GM21526 (cell line): ENCODE results near the gene EBF4.
"Not testable (repeated sequence)": the region's sequence is repeated elsewhere in the genome, so short reads cannot be mapped to it uniquely, and the experiment has no call there.

Experiments used
- ATAC-seq: cut with Tn5 transposase; IDR thresholded peaks from one replicate; pipeline ENCODE4 v1.9.1; 2021; ENCODE audit warnings: moderate library complexity; ENCODE audit not compliant: unreplicated experiment, low FRiP score

EBF4 gene

DNA sequence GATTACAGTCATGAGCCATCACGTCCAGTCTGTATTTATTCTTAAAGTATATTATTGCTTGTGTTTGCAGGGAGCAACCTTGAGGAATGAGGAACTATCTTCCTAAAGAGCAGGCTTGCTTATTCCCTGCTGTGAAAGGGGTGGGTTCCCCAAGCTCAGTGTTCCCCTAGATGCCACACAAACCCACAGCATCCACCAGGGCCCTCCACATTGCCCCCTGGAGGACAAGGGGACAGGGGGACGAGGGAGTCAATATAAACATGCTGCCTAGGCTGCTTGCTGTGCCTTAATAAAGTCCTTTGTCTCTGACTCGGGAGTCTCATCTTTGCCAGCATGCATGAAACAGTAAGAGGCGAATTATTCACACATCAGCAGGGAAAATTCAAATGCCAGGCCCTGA, 20.6 kb upstream of the EBF4 start:
- no peak for ATAC-seq

DNA sequence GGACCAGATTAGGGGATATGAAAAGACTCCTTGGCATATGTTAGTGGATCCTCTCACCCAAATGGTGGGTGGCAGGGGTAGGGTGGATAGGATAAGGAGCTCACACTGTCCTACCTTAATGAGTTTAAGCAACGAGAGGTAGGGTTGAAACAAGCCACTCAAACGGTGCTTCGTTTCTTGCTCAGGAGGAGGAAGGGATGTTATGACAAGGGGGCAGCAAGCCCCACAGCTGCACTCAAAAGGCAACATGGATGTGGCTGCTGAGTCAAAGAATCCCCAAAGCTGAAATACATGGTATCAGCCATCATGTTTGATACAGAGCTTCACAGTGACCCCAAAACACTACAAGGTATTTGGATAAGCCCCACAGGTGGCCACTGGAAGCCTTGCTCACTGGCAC, 20.1 kb upstream of the EBF4 start:
- no peak for ATAC-seq

DNA sequence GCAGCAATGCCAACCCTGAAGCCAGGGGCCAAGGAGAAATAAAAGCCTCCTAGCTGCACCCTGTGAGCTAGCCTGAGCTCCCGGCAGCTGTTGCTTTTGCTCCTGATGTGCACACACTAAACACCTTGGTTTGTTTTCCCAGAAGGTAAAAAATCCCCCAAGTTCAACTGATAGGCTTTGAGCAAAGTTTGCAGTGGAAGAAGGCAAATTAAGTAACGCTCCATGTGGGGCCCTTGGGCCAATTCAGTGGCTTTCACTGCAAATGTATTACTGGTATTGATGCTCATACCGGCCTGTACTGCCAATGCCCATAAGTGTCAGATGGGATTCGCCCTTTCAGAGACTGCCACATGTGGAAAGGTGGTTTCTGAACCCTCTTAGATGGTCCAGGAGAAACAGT, 19.1 kb upstream of the EBF4 start:
- no peak for ATAC-seq

DNA sequence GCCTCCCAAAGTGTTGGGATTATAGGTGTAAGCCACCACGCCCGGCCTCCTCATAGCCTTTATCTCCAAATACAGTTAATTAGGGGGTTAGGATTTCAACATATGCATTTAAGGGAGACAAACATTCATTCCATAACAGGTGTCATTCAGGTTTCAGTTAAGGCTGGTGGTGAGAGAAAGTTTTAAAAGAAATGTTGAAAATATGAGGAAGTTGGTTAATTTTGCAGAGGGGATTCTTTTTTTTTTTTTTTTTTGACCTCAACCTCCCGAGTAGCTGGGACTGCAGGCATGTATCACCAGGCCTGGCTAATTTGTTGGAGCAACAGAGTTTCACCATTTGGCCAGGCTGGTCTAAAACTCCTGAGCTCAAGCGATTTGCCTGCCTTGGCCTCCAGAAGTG, 12.5 kb upstream of the EBF4 start:
- no peak for ATAC-seq

DNA sequence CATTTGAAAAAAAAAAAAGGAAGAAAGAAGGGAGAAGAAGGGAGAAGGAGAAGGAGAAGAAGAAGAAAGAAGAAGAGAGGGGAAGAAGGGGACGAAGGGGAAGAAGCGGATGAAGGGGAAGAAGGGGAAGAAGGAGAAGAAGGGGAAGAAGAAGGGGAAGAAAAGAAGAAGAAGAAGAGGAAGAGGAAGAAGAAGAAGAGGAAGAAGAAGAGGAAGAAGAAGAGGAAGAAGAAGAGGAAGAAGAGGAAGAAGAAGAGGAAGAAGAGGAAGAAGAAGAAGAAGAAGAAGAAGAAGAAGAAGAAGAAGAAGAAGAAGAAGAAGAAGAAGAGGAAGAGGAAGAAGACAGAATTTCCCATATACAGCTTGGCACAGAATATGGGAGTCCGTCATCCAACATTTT, 10.5 kb upstream of the EBF4 start:
- ATAC-seq: not testable (repeated sequence)

DNA sequence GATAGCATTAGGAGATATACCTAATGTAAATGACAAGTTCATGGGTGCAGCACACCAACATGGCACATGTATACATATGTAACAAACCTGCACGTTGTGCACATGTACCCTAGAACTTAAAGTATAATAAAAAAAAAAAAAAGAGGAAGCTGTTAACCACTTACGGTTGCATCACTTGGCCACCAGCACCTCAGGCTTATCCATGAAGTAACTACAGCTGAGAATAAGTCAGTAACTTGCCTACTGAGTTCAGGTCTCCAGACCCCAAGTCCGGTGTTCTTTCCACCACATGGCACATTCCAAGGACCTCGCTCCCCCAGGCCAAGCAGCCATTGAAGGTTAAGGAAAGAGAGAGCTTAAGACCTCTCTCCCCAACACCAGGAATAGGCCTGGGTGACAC, 7.8 kb upstream of the EBF4 start:
- ATAC-seq: not testable (repeated sequence)

DNA sequence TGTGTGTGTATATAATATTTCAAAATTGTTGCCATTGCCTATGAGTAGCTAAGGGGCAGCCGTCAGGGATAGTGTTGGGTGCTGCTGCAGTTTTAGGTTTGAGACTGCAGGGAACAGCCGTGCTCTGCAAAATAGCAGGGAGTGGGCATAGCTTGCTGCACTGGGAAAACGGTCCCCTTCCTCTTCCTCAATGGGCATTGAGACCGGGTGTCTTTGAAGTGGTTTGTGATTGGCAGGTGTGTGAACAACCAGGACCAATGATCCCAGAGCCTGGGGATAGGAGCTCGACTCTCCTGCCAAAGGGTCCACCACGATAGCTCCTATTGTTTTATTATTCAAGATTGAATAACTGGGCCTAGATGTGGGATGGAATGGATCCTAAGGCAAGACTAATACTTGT, 5.1 kb upstream of the EBF4 start:
- no peak for ATAC-seq

DNA sequence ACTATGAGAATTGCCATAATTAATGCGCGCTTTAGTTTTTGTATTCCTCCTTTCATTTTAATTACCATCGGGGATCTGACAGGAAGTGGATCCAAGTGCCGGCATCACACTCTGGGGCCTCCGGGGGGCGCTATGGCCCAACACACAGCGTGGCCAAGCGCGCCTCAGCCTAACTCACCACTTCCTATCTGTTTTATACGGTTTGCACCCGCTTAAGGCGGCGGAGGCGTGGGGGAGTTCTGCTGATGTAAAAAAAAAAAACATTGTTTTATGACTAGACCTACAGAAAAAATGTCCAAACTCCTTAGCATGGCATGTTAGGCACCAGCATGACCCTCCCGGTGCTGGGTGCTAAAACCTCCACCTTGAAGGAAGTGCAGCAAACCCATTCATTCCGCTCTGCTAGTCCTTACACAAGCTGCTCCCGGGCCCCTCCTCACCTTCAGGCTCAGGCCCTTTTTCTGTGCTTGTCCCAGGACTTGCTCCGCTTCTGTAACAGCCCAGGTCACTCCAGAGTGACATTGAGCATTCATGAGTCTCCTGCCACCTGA, 4.5 kb upstream of the EBF4 start:
- no peak for ATAC-seq

DNA sequence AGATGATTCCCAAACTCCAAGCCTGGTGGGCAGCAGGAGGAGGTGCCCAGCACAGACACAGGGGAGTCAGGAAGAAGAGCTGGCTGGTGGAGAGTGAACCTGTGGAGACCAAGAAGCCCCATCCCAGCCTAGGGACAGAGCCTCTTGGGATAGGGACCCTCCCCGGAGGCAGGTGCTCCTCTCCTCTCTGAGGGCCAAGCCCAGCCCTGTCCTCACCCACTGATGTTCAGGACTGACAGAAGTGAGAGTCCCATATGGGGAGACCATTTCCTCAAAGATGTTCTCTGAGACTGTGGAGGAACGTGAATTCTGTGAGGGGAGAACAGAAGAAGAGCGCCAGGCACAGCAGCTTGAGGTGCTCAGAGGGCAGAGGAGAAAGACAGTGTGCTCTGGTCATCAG, 2.4 kb upstream of the EBF4 start:
- ATAC-seq: no peak

DNA sequence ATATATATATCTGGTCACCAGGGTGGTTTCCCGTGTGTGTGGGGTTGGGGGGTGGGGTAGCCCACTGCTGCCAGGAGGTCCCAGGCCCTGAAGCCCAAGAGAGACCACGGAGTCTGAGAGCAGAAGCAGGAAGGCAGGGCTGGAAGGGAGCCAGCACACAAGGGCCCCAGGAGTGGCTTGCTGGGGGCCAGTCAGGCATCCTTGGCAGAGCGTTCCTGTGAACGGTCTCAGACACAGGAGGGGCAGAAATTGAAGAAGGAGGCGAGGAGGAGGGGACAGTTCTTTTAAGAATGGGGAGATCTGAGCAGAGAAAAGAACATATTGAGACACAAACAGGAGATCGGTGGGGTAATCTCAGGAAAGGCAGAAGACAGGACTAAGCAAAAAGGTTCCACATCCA, 1.9 kb upstream of the EBF4 start:
- ATAC-seq: no peak

DNA sequence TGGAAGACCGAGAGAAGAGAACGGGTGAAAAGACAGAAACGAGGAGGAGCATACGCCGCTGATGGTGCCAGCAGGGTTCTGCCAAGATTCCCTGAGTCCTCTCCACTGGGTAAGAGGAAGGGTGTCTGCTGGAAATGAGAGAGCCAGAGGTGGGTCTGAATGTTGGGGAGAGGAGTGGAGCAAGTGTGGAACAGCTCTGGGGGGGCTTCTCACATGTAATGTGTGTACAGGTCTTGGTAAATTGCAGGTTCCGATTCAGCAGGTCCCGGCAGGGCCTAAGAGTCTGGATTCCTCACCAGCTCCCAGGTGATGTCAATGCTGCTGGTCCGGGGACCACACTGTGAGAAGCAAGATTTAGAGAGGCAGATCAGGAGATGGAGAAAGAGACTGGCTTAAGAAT, 1.5 kb upstream of the EBF4 start:
- no peak for ATAC-seq

DNA sequence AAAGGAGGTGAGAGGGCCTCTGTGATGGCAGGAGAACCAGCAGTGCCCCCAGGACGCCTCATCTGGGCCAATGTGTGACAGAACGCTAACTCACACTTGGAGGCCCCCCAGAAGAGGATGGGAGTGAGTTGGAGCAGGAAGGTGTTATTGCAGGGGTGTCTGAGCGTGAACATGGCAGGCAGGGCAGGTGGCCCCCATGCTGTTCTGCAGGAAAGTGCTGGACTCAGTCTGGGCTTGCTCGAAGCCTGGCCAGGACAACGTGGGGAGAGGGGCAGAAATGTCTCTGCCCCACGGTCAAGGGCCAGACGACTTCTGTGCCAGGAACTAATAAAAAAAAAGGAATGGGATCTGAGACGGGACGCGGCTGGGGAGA, 931 bp upstream of the EBF4 start:
- ATAC-seq: no peak

DNA sequence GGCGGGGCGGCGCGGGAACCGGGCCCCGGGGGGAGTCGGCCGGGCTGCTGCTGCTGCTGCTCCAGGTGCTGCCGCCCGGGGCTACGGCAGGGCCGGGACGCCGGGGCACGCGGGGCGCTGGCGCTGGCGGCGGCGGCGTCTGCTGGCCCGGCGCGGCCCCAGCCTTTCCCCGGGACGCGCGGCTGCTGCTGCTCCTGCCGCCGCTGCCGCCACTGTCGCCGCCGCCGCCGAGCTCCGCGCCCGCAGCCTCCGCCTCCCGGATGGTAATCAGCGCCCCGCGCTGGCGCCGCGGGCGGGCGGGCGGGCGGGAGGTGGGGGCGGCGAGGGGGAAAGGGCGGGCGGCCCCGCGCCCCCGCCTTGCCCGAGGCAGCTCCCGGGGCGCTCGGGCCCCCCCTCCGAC, 306 bp downstream of the EBF4 start:
- no peak for ATAC-seq

DNA sequence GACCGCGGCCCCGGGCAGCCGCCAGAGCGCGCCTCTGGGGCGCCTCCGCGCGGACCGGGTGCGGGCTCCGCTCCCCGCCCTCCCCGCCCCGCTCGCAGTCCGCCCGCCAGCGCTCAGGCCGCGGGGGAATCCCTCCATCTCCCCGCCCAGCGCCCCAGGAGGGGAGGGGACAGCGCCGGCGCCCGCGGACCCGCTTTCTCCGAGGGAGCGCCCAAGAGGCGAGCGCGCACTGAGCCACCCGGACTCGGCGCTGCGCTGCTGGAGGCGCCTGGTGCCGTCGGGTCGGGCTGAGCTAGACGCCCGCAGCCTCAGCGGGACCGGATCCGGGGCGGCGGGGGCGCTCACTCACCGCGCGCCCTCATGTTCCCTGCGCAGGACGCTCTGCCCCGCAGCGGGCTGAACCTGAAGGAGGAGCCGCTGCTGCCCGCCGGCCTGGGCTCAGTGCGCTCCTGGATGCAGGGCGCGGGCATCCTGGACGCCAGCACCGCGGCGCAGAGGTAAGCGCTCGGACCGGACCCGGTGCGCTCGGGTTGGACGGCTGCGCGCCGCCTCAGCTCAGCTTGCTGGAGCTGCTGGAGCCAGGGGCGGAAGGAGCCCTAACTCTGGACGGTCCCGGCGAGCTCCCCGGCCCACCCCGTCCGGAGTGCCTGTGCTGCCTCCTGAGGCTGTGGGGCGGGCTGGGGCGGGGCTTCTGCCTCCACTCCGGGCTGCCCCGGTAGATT, 867 bp downstream of the EBF4 start:
- ATAC-seq: no peak

DNA sequence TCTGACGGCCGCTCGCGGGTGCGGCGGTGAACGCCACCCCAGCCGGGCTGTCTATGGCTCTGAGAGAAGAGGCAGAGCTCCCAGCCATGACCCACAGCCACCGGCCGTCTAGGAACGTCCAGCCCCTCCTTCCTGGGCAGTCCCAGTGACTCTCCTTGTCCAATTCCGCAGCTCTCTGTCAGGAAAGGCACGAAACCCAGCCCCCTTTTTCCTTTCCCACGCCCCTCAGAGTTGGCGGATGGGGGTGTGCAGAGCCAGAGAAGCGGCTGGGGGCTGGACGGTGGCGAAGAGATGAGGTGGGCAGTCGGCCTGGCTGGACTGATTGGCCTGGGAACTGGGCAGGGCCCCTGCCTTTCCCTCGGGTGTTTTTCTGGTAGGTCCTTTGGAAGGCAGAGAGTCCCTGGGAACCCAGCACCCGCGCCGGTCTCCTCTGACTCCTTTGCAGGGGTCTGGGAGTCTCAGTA, 1.5 kb downstream of the EBF4 start:
- no peak for ATAC-seq

DNA sequence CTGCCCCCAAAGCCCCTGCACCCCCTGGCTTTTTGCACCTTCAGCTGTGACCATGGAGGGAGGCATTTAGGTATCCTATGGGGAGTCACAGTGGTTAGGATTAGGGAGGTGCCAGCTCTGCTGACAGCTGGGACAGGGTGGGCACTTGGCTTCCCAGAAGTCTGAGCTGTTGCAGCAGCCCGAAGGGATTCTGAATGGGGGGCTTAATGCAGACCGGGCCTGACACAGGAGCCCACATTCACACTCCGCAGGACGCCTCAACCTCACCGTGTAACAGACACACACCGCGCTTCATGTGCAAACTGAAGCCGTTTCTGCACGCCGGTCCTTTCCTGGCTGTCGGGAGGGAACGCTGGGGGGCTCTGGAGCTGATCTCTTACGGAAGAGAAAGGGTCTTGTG, 1.9 kb downstream of the EBF4 start:
- no peak for ATAC-seq

DNA sequence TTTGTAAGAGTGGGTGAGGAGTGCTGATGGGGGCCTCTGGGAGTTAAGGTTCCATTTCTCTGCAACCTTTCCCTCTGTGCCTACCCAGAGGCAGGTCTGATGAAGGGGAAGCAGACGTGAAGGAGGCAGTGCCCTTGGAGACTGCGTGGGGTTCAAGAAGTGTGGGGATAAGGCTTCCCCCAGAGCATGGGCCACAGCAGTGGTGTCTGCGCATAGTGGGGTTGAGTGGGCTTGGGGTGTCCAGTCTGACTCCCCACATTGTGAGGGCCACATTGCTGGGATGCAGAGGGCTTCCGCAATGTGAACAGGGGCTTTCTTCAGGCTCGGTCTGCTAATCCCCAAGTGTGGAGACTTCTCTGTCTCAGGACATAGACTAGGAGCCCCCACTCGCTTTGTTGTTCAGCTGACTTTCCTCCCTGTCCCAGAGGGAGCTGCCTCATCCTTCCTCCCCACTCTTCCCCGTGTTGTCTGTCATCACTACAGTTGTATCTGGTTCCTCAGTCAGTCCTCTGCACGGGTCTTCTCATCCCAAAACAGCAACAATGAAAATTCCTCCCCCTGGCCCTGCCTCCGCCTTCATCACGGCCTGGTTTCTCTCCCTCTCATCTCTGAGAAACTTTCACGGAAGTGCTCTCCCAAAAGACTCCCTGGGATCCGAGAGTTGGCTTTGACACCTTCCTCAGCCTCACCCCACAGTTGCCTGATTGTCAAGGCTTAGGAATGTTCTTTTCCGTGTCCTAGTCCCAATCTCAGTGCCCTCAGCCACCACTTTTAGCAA, 2.8 kb downstream of the EBF4 start:
- ATAC-seq: no peak

DNA sequence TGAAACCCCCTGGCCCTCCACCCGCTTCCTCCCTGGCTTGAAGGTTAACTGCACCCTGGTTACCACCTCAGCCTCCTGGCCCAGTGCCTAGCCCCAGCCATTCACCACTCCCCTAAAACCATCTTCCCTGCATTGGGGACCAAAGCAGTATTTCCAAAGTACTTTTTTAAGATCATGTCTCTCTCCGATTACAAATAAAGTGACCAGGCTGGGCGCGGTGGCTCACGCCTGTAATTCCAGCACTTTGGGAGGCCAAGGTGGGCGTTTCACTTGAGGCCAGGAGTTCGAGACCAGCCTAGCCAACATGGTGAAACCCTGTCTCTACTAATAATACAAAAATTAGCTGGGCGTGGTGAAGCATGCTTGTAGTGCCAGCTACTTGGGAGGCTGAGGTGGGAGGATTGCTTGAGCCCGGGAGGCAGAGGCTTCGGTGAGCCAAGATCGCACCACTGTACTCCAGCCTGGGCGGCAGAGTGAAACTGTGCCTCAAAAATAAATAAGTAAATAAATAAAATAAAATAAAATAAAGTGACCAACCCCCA, 3.5 kb downstream of the EBF4 start:
- ATAC-seq: not testable (repeated sequence)

DNA sequence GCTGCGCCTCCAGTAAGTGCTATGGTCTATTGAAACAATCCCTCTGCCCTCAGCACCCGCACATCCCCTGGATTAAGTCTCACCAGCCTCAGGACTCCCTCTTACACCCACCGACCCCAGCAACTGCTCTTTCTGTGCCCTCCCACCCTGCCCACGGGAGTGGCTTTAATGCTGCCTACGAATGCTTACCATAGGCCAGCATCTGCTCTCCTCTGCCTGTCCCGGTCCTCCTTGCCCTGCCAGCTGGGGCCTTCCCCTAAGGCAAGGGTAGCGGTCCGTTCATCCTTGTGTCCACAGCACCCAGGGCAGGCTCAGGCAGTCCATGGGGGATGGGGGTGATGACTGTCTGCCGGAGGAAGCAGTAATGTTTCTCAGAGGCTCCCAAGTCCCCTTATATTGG, 4.1 kb downstream of the EBF4 start:
- ATAC-seq: no peak

DNA sequence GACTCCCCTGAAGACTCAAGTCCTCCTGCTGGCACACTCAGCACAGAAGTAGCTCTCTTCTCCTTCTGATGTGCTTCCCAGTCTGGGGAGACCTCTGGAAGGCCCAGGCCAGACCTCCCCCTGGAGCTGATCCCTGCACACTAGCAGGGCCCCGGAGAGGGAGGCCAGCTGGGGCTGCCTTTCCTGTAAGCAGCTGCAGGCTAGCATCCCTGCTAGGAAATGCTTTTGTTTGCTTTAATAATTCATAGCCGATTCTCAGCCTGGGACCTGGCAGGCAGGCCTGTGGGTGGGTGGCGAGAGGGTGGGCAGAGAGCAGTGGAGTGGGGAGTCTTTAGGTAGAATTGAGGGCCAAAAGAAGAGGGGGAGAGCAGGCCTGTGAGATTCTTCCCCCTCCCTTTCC, 5.2 kb downstream of the EBF4 start:
- ATAC-seq: no peak

DNA sequence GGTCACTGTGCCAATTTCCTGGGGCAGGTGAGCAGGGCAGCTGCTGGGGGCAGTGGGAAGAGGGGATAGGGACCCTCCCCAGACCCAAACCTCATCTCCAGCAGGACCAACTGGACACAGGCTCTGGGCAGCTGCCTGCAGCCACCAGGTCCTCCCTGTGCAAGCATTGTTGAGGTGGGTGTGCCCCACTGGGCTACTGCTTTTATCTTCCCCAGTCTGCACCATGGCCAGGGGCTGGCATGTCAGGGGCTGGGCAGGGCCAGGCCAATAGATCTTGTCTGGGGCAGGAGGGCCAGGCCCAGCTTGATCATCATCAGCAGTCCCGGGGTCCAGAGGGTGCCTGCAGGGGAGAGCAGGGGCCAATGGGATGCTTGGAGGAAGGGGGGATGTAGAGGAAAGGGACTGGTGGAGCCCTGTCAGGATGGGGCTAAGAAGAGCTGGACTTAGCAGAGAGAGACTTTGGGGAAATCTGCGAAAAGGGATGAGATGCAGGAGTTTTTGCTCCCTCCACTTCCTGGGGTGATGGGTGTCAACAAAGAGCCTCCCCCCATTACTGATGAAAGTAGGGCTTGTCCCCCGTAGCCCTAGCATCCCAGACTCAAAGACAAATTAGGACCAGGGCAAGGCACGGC, 5.7 kb downstream of the EBF4 start:
- no peak for ATAC-seq
